Left renal pelvis (tissue), 4 donors: ENCODE data around the gene COPS7A. TPM values are rescaled to one million over a fixed set of nuclear protein-coding genes. Genes with fewer than 3 reads are reported as not detected.
"Not testable (repeated sequence)": the region's sequence is repeated elsewhere in the genome, so short reads cannot be mapped to it uniquely, and the experiment has no call there.

Experiments used
- DNase-seq, 4 donors: peaks; one replicate each; pipeline ENCODE4 v3.0.0-alpha.2; 2013; ENCODE audit warnings: low read depth in 4 of 4, low spot score in 3 of 4
- polyA plus RNA-seq, 4 donors: library from polyadenylated mRNA; unstranded; fragments of 120-200 nt; gene quantifications; one replicate each; pipeline ENCODE4 v1.2.1, GENCODE V29; 2013; ENCODE audit not compliant: insufficient read length in 4 of 4

Gene COPS7A
- polyA plus RNA-seq, 4 donors, result 57.7 to 68.9 (median 66.8) TPM

GRCh38 chr12:6701078-6701768 lies 22.6 kb upstream of the COPS7A start:
- no peak for DNase-seq

GRCh38 chr12:6703631-6704030 lies 20.2 kb upstream of the COPS7A start:
- DNase-seq, result no peak

- DNase-seq, result not testable (repeated sequence)
Measured at GRCh38 chr12:6708351-6708750, 15.5 kb upstream of the COPS7A start.

GRCh38 chr12:6708960-6709394 lies 14.9 kb upstream of the COPS7A start:
- no peak for DNase-seq

- DNase-seq, result not testable (repeated sequence)
Measured at GRCh38 chr12:6716031-6716873, 7.6 kb upstream of the COPS7A start.

- DNase-seq, result no peak
Measured at GRCh38 chr12:6716874-6717437, 6.9 kb upstream of the COPS7A start.

GRCh38 chr12:6722863-6723262 lies 983 bp upstream of the COPS7A start:
- DNase-seq, result no peak

GRCh38 chr12:6724409-6724797 lies 557 bp downstream of the COPS7A start:
- DNase-seq, result no peak

GRCh38 chr12:6725350-6725749 lies 1.5 kb downstream of the COPS7A start:
- no peak for DNase-seq

- no peak for DNase-seq
Measured at GRCh38 chr12:6729186-6729585, 5.3 kb downstream of the COPS7A start.

GRCh38 chr12:6730169-6730568 lies 6.3 kb downstream of the COPS7A start:
- no peak for DNase-seq

GRCh38 chr12:6734506-6735387 lies 10.9 kb downstream of the COPS7A start:
- DNase-seq, result no peak

GRCh38 chr12:6735448-6736191 lies 11.8 kb downstream of the COPS7A start:
- peak in 2 of 4 donors; percentile 22 to 39 for DNase-seq

- DNase-seq, result no peak
Measured at GRCh38 chr12:6736754-6737153, 12.9 kb downstream of the COPS7A start.

GRCh38 chr12:6742080-6742479 lies 18.2 kb downstream of the COPS7A start:
- not testable (repeated sequence) for DNase-seq

- no peak for DNase-seq
Measured at GRCh38 chr12:6742834-6743233, 19.0 kb downstream of the COPS7A start.

- DNase-seq, result not testable (repeated sequence)
Measured at GRCh38 chr12:6743300-6743699, 19.5 kb downstream of the COPS7A start.

GRCh38 chr12:6745741-6746525 lies 22.1 kb downstream of the COPS7A start:
- no peak for DNase-seq

- no peak for DNase-seq
Measured at GRCh38 chr12:6747216-6747615, 23.4 kb downstream of the COPS7A start.
